H1 (cell line): ENCODE results near the gene CLCN5.

Experiments
- KDM1A ChIP-seq: fragments of 200-600, 300-600 bp; sonication (generic); IDR thresholded peaks from 2 replicates; pipeline ENCODE4 v1.7.1; 2016; ENCODE audit warnings: mild to moderate bottlenecking, low read length, borderline replicate concordance
- TAF7 ChIP-seq: optimal IDR thresholded peaks from 2 replicates; pipeline ENCODE3; 2011; ENCODE audit warnings: low read depth, mild to moderate bottlenecking, inconsistent platforms, low read length, moderate library complexity, borderline replicate concordance
- USF2 ChIP-seq: IDR thresholded peaks from 2 replicates; pipeline ENCODE4 v1.6.1; 2011; ENCODE audit warnings: low read length, improper control_type of control experiment
- ZNF274 ChIP-seq: IDR thresholded peaks from 2 replicates; pipeline ENCODE4 v1.7.0; 2012; ENCODE audit warnings: low read length, borderline replicate concordance; ENCODE audit errors: extremely low read depth

- TF ChIP-seq KDM1A (no peak), USF2 (no peak), TAF7 (no peak), ZNF274 (no peak)
Observed at GRCh38 chrX:49877397-49878101, 44.8 kb upstream of the CLCN5 start.
